ENCODE results near the gene MEAK7.

Gene MEAK7

GRCh38 chr16:84466692-84467091, 37.8 kb downstream of the MEAK7 start:
- DNase-seq (ENCODE audit: extremely low spot score), result no peak
- POLR2A ChIA-PET, result interaction anchor here (0.6 kb wide), 1 partner anchor 37 kb away, joined by 3 read pairs; no protein-coding TSS in a partner anchor
- CTCF ChIA-PET, result interaction anchor here (1.0 kb wide), 1 partner anchor 28 kb away, joined by 3 read pairs; no protein-coding TSS in a partner anchor
- TF ChIP-seq CTCF (IDR thresholded peaks at IDR 0.05; ENCODE audit: control extremely low read depth, extremely low read depth, low read depth, missing control alignments), result no peak

- CTCF ChIA-PET, result interaction anchor here (1.2 kb wide), 1 partner anchor 11 kb away, joined by 4 read pairs; no protein-coding TSS in a partner anchor
- TF ChIP-seq CTCF (IDR thresholded peaks at IDR 0.05; ENCODE audit: control extremely low read depth, extremely low read depth, low read depth, missing control alignments), result no peak
- POLR2A ChIA-PET, result no interaction called here
- DNase-seq (ENCODE audit: extremely low spot score), result no peak
Measured at GRCh38 chr16:84465154-84465553, 39.3 kb downstream of the MEAK7 start.

GRCh38 chr16:84464116-84464515, 40.3 kb downstream of the MEAK7 start:
- CTCF ChIA-PET, result no interaction called here
- no peak for DNase-seq (ENCODE audit: extremely low spot score)
- TF ChIP-seq CTCF (IDR thresholded peaks at IDR 0.05; ENCODE audit: control extremely low read depth, extremely low read depth, low read depth, missing control alignments), result no peak
- POLR2A ChIA-PET, result no interaction called here

GRCh38 chr16:84463221-84463620, 41.2 kb downstream of the MEAK7 start:
- DNase-seq (ENCODE audit: extremely low spot score), result no peak
- TF ChIP-seq CTCF (IDR thresholded peaks at IDR 0.05; ENCODE audit: control extremely low read depth, extremely low read depth, low read depth, missing control alignments), result no peak
- CTCF ChIA-PET, result no interaction called here
- POLR2A ChIA-PET, result no interaction called here

- DNase-seq (ENCODE audit: extremely low spot score), result no peak
- ChIA-PET CTCF (no interaction called here), POLR2A (no interaction called here)
- TF ChIP-seq CTCF (IDR thresholded peaks at IDR 0.05; ENCODE audit: control extremely low read depth, extremely low read depth, low read depth, missing control alignments), result no peak
Measured at GRCh38 chr16:84462296-84463210, 41.9 kb downstream of the MEAK7 start.

GRCh38 chr16:84461413-84462295, 42.8 kb downstream of the MEAK7 start:
- DNase-seq (ENCODE audit: extremely low spot score), result no peak
- TF ChIP-seq CTCF (IDR thresholded peaks at IDR 0.05; ENCODE audit: control extremely low read depth, extremely low read depth, low read depth, missing control alignments), result no peak
- ChIA-PET CTCF (no interaction called here), POLR2A (no interaction called here)
